H1 (cell line): ENCODE data around the gene WDR59. TPM values are rescaled to one million over a fixed set of nuclear protein-coding genes. Genes with fewer than 3 reads are reported as not detected.

Experiments
- CTCF ChIA-PET: fragments of 300-600 bp; sonication (Branson Sonifier 250); formaldehyde crosslinking; loops from one replicate; lab custom pipeline; 2021; ENCODE audit not compliant: partially characterized antibody; lab: Charles Lee
- POLR2A ChIA-PET: fragments of 300-600 bp; sonication (Branson Sonifier 250); formaldehyde crosslinking; loops from one replicate; lab custom pipeline; 2021; ENCODE audit warnings: inconsistent platforms; ENCODE audit not compliant: partially characterized antibody; lab: Charles Lee
- DNase-seq, 2 experiments: peaks; one replicate each; pipeline versions ENCODE4 v3.0.0 to v3.0.0-alpha.2; 2010 to 2022; ENCODE audit warnings: low spot score in 2 of 2, low read depth in 1 of 2, mixed read lengths in 1 of 2
- FAIRE-seq: peaks from 2 replicates; lab custom pipeline; 2011; peaks lifted over from hg19 to GRCh38; lab: Jason Lieb, UNC
- H2AFZ ChIP-seq: 2 replicates; pipeline ENCODE4 v1.8.1; 2012; ENCODE audit warnings: low read length, inconsistent platforms
- H2AK5ac ChIP-seq: 2 replicates; pipeline ENCODE4 v1.6.1; 2013; ENCODE audit warnings: low read depth, low read length
- H2BK120ac ChIP-seq: replicated peaks from 2 replicates; pipeline ENCODE3; 2013; ENCODE audit warnings: low read depth, low read length, inconsistent platforms
- H2BK12ac ChIP-seq: 2 replicates; pipeline ENCODE4 v1.6.1; 2013; ENCODE audit warnings: low read depth, low read length
- H2BK15ac ChIP-seq: 2 replicates; pipeline ENCODE4 v1.6.1; 2013; ENCODE audit warnings: low read length
- H2BK20ac ChIP-seq: 2 replicates; pipeline ENCODE4 v1.6.1; 2013; ENCODE audit warnings: low read length
- H2BK5ac ChIP-seq: 2 replicates; pipeline ENCODE4 v1.6.1; 2013; ENCODE audit warnings: low read depth, low read length
- H3K14ac ChIP-seq: 2 replicates; pipeline ENCODE4 v1.6.1; 2013; ENCODE audit warnings: inconsistent platforms; ENCODE audit not compliant: insufficient read length
- H3K18ac ChIP-seq: 2 replicates; pipeline ENCODE4 v1.6.1; 2013; ENCODE audit warnings: low read length; ENCODE audit errors: extremely low read depth
- H3K23ac ChIP-seq: 2 replicates; pipeline ENCODE4 v1.6.1; 2013; ENCODE audit warnings: inconsistent platforms; ENCODE audit not compliant: insufficient read length
- H3K23me2 ChIP-seq: 2 replicates; pipeline ENCODE4 v1.6.1; 2013; ENCODE audit warnings: low read depth, low read length
- H3K27ac ChIP-seq: 2 replicates; pipeline ENCODE4 v1.6.1; 2011; ENCODE audit warnings: low read depth, low read length, inconsistent platforms
- H3K27me3 ChIP-seq, 4 experiments: replicated peaks in 1 of 4; 1 replicate in 1 of 4; 2 replicates in 3 of 4; pipeline versions ENCODE4 v1.6.1 to v1.8.1; 2011 to 2013; ENCODE audit warnings: low read length in 3 of 4, mild to moderate bottlenecking in 3 of 4, inconsistent platforms in 2 of 4, mixed read lengths in 2 of 4, moderate library complexity in 1 of 4; ENCODE audit not compliant: control insufficient read depth in 3 of 4, insufficient read depth in 3 of 4; ENCODE audit errors: extremely low read depth in 1 of 4
- H3K36me3 ChIP-seq, 4 experiments: 2 replicates each; pipeline versions ENCODE4 v1.6.1 to v1.8.1; 2011 to 2013; ENCODE audit warnings: mild to moderate bottlenecking in 4 of 4, low read length in 3 of 4, moderate library complexity in 2 of 4, control low read depth in 1 of 4, inconsistent platforms in 1 of 4; ENCODE audit not compliant: insufficient read depth in 4 of 4, control insufficient read depth in 2 of 4
- H3K4ac ChIP-seq: replicated peaks from 2 replicates; pipeline ENCODE3; 2013; ENCODE audit warnings: low read length, low read depth, mixed read lengths, inconsistent platforms; ENCODE audit not compliant: insufficient read length
- H3K4me1 ChIP-seq, 4 experiments: replicated peaks in 1 of 4; 1 replicate in 1 of 4; 2 replicates in 3 of 4; pipeline versions ENCODE4 v1.6.1 to v1.8.1; 2011 to 2013; ENCODE audit warnings: low read length in 3 of 4, inconsistent platforms in 2 of 4, mixed read lengths in 1 of 4; ENCODE audit not compliant: insufficient read depth in 4 of 4, control insufficient read depth in 3 of 4
- H3K4me2 ChIP-seq, 2 experiments: 2 replicates each; pipeline versions ENCODE4 v1.6.1 to v1.8.1; 2011 to 2013; ENCODE audit warnings: low read depth in 2 of 2, low read length in 2 of 2, control low read depth in 1 of 2, inconsistent platforms in 1 of 2, mild to moderate bottlenecking in 1 of 2; ENCODE audit not compliant: insufficient read depth in 1 of 2
- H3K4me3 ChIP-seq, 4 experiments: fragments of 200-600, 300-600 bp in 1 of 4; sonication (generic), shearing (Covaris generic), sonication (Bioruptor Twin) in 1 of 4; 2 replicates each; pipeline versions ENCODE4 v1.5.1 to v1.8.1; 2011 to 2016; ENCODE audit warnings: low read length in 4 of 4, low read depth in 3 of 4, control low read depth in 2 of 4, inconsistent platforms in 2 of 4, mild to moderate bottlenecking in 2 of 4, mixed read lengths in 1 of 4, moderate library complexity in 1 of 4; ENCODE audit not compliant: insufficient read depth in 2 of 4; ENCODE audit errors: extremely low read depth in 1 of 4
- H3K56ac ChIP-seq: replicated peaks from 2 replicates; pipeline ENCODE3; 2013; ENCODE audit warnings: low read depth, mild to moderate bottlenecking, mixed read lengths, low read length, inconsistent platforms; ENCODE audit not compliant: insufficient read length
- H3K79me1 ChIP-seq: 2 replicates; pipeline ENCODE4 v1.6.1; 2013; ENCODE audit warnings: low read depth, low read length, control low read depth
- H3K79me2 ChIP-seq, 2 experiments: 2 replicates each; pipeline versions ENCODE4 v1.6.1 to v1.8.1; 2012 to 2013; ENCODE audit warnings: low read length in 2 of 2, mild to moderate bottlenecking in 2 of 2, inconsistent platforms in 1 of 2; ENCODE audit not compliant: insufficient read depth in 2 of 2, control insufficient read depth in 1 of 2
- H3K9ac ChIP-seq, 4 experiments: replicated peaks in 1 of 4; 1 replicate in 1 of 4; 2 replicates in 3 of 4; pipeline versions ENCODE4 v1.6.1 to v1.8.1; 2011 to 2013; ENCODE audit warnings: low read depth in 3 of 4, low read length in 3 of 4, control low read depth in 2 of 4, mild to moderate bottlenecking in 2 of 4, moderate library complexity in 2 of 4, inconsistent platforms in 1 of 4; ENCODE audit errors: extremely low read depth in 1 of 4
- H3K9me3 ChIP-seq, 2 experiments: 2 replicates each; pipeline versions ENCODE4 v1.6.1 to v1.8.1; 2012 to 2013; ENCODE audit warnings: mild to moderate bottlenecking in 2 of 2, moderate library complexity in 2 of 2, control low read depth in 1 of 2, inconsistent platforms in 1 of 2, low read depth in 1 of 2, low read length in 1 of 2, mixed read lengths in 1 of 2; ENCODE audit not compliant: insufficient read depth in 2 of 2
- H4K20me1 ChIP-seq, 2 experiments: replicated peaks in 1 of 2; 2 replicates each; pipeline versions ENCODE3 to v1.8.1; 2011 to 2013; ENCODE audit warnings: inconsistent platforms in 2 of 2, low read length in 2 of 2, mild to moderate bottlenecking in 1 of 2; ENCODE audit not compliant: insufficient read depth in 2 of 2, control insufficient read depth in 1 of 2
- H4K5ac ChIP-seq: 2 replicates; pipeline ENCODE4 v1.6.1; 2013; ENCODE audit warnings: low read length, low read depth, mixed read lengths, inconsistent platforms; ENCODE audit not compliant: insufficient read length
- H4K8ac ChIP-seq: 2 replicates; pipeline ENCODE4 v1.8.0; 2013; ENCODE audit warnings: mild to moderate bottlenecking, moderate library complexity, low read length, inconsistent platforms; ENCODE audit not compliant: insufficient read depth; ENCODE audit errors: extremely low read depth
- H4K91ac ChIP-seq: replicated peaks from 2 replicates; pipeline ENCODE3; 2013; ENCODE audit warnings: low read length, mixed read lengths, inconsistent platforms; ENCODE audit not compliant: insufficient read length
- CHD2 ChIP-seq: IDR thresholded peaks from 2 replicates; pipeline ENCODE4 v1.6.1; 2012; ENCODE audit warnings: low read length, improper control_type of control experiment
- HDAC6 ChIP-seq: IDR thresholded peaks from one replicate; pipeline ENCODE4 v1.7.1; 2012; ENCODE audit warnings: low read depth, mild to moderate bottlenecking, inconsistent platforms, low read length, moderate library complexity
- KDM1A ChIP-seq: fragments of 200-600, 300-600 bp; sonication (generic); IDR thresholded peaks from 2 replicates; pipeline ENCODE4 v1.7.1; 2016; ENCODE audit warnings: mild to moderate bottlenecking, low read length, borderline replicate concordance
- KDM4A ChIP-seq: IDR thresholded peaks from one replicate; pipeline ENCODE4 v1.7.1; 2012; ENCODE audit warnings: low read depth, mild to moderate bottlenecking, moderate library complexity, low read length, inconsistent platforms; ENCODE audit not compliant: severe bottlenecking
- MAFK ChIP-seq: IDR thresholded peaks from 2 replicates; pipeline ENCODE4 v1.6.1; 2012; ENCODE audit warnings: low read depth, mild to moderate bottlenecking, improper control_type of control experiment, low read length
- WGBS, 2 experiments: shearing (Covaris generic) in 1 of 2; methylation state at CpG; one replicate each; pipeline versions ENCODE4 v1.1.6 to v1.1.7; 2013 to 2015; ENCODE audit warnings: low lambda C conversion rate in 2 of 2, mixed read lengths in 2 of 2, inconsistent platforms in 1 of 2, low coverage in 1 of 2, missing lambda C conversion rate in 1 of 2; ENCODE audit not compliant: insufficient replicate concordance in 2 of 2, insufficient coverage in 1 of 2, insufficient read length in 1 of 2; ENCODE audit errors: extremely low coverage in 1 of 2, missing lambda C conversion rate in 1 of 2; 5-methylcytosine and 5-hydroxymethylcytosine counted together
- polyA plus RNA-seq, 7 experiments: library from polyadenylated mRNA; depleted of rRNA in 3 of 7; stranded (reverse) in 5 of 7; unstranded in 2 of 7; fragments of >200 nt in 5 of 7; fragments of 200-250 nt in 2 of 7; gene quantifications; 1 replicate in 5 of 7; 2 replicates in 1 of 7; 4 replicates in 1 of 7; pipeline versions ENCODE4 v1.2.1 to v1.2.3, GENCODE V29; 2011 to 2013; ENCODE audit warnings: missing spikeins in 2 of 7, mixed read lengths in 2 of 7
- total RNA-seq: library from RNA; stranded (reverse); fragmentation: NEBNext Ultra II Directional; extraction: Animal tissue kit (Norgen Biotek cat#: 25700); gene quantifications from 2 replicates; pipeline ENCODE4 v1.2.1, GENCODE V29; 2021

The WDR59 gene
- total and polyA plus RNA-seq, 2 of the 8 experiments (the other 6 are each of a cell fraction or from before 2014, with no cell fraction given), result 84.2 to 124 TPM

GRCh38 chr16:74825016-74825415 is 159.9 kb downstream of the WDR59 start:
- H3K9ac ChIP-seq, result no peak overlapping the region
- H4K91ac ChIP-seq, result no peak overlapping the region
- no peak overlapping the region for H4K8ac ChIP-seq
- TF ChIP-seq CHD2 (no peak), KDM1A (no peak), HDAC6 (no peak), MAFK (no peak), KDM4A (no peak)
- no peak overlapping the region for H3K4me3 ChIP-seq
- no peak for FAIRE-seq
- CTCF ChIA-PET, result interaction anchor here (0.9 to 4.9 kb wide), 6 partner anchors 11 to 98 kb away, joined by 3 to 28 read pairs (median 4); no protein-coding TSS in a partner anchor
- H4K20me1 ChIP-seq, result no peaks in the 10 kb centered on the region
- H3K4ac ChIP-seq, result no peak overlapping the region
- H3K23me2 ChIP-seq, result no peaks in the 10 kb centered on the region
- no peaks in the 10 kb centered on the region for H3K27me3 ChIP-seq
- no peak overlapping the region for H3K23ac ChIP-seq
- 93% methylated on average over 3 of the region's 3 CpGs; no CpG with 5 or more reads in 1 of the 2 experiments for WGBS, 2 experiments
- no peak overlapping the region for H3K14ac ChIP-seq
- H3K79me2 ChIP-seq, result no peaks in the 10 kb centered on the region
- no peak overlapping the region for H2BK120ac ChIP-seq
- H2BK5ac ChIP-seq, result no peak overlapping the region
- no peak overlapping the region for H3K4me2 ChIP-seq
- H3K9me3 ChIP-seq, result no peaks in the 10 kb centered on the region
- H3K4me1 ChIP-seq, result peaks cover 0 to 2% (median 0%) of the 10 kb centered on the region in 4 experiments; a peak in 2 of 7 replicates
- no peak overlapping the region for H3K18ac ChIP-seq
- no peak overlapping the region for H3K27ac ChIP-seq
- H3K36me3 ChIP-seq, result no peaks in the 10 kb centered on the region
- no peak for DNase-seq
- no peak overlapping the region for H3K56ac ChIP-seq
- H2BK12ac ChIP-seq, result no peak overlapping the region
- POLR2A ChIA-PET, result no interaction called here
- H2AFZ ChIP-seq, result no peak overlapping the region
- H2AK5ac ChIP-seq, result no peak overlapping the region
- no peak overlapping the region for H4K5ac ChIP-seq
- H3K79me1 ChIP-seq, result no peaks in the 10 kb centered on the region
- H2BK20ac ChIP-seq, result no peak overlapping the region
- no peak overlapping the region for H2BK15ac ChIP-seq
